ENCODE measurements around the gene THBS2. TPM values are rescaled to one million over a fixed set of nuclear protein-coding genes. Genes with fewer than 3 reads are reported as not detected.

Gene THBS2
- total and polyA plus RNA-seq, 2 donors (not counting 3 experiments of a cell fraction or from before 2014, with no cell fraction given) = 0.08 TPM; not detected in 1

DNA sequence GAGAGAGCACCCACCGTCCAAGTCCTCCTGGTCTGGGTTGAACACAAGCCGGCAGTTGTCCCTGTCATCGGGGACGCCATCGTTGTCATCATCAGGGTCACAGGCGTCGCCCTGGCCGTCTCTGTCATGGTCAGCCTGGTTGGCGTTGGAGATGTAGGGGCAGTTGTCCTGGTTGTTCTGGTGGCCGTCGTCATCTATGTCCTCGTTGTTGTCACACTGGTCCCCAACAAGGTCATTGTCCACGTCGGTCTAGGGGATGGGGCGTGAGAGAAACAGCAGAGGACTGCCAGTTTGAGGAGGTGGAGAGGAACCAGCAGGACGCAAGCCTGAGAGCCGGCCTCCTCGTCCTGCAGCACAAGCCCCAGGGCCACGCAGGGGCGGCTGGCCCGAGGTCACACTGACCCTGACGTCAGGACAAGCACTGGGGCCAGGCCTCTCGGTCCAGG, 28.5 kb downstream of the THBS2 start:
- H3K27ac ChIP-seq (ENCODE audit: insufficient read depth, low read depth, low read length) = no peak overlapping the region
- H2AFZ ChIP-seq (ENCODE audit: low read depth, low read length) = no peak overlapping the region
- dilution Hi-C loops (cut with MboI; ENCODE audit: extremely low pct_ligation_motif_present, low sequenced_read_pairs) (no loop called here), intact Hi-C loops (cut with micrococcal nuclease) (no loop called here)
- no peaks in the 10 kb centered on the region for H4K20me1 ChIP-seq (replicated peaks; ENCODE audit: control insufficient read depth, extremely low read depth, insufficient read depth, low read length)
- H3K36me3 ChIP-seq (ENCODE audit: control insufficient read depth in 2 of 2, extremely low read depth in 1 of 2, insufficient read depth in 2 of 2, low read length in 2 of 2) = no peaks in the 10 kb centered on the region
- H3K27me3 ChIP-seq (ENCODE audit: control insufficient read depth in 2 of 2, insufficient read depth in 2 of 2, low read length in 2 of 2) = no peaks in the 10 kb centered on the region
- H3K4me2 ChIP-seq (ENCODE audit: insufficient read depth, low read length) = no peak overlapping the region
- BruUV-seq (replicated peaks) = no TSS peak
- TF ChIP-seq, protein P1, sequence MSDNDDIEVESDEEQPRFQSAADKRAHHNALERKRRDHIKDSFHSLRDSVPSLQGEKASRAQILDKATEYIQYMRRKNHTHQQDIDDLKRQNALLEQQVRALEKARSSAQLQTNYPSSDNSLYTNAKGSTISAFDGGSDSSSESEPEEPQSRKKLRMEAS (IDR thresholded peaks at IDR 0.05; ENCODE audit: insufficient read depth, insufficient read length) = no peak
- TF ChIP-seq EZH2 (IDR thresholded peaks at IDR 0.05; ENCODE audit: borderline replicate concordance, low read depth, low read length, severe bottlenecking) = no peak
- no peak for TF ChIP-seq GATA2 (IDR thresholded peaks at IDR 0.05; ENCODE audit: insufficient read depth, insufficient read length, low read depth, low read length)
- TF ChIP-seq JUN (IDR thresholded peaks at IDR 0.05; ENCODE audit: borderline replicate concordance, insufficient read depth, insufficient read length, low read depth) = no peak
- TF ChIP-seq, protein P2, sequence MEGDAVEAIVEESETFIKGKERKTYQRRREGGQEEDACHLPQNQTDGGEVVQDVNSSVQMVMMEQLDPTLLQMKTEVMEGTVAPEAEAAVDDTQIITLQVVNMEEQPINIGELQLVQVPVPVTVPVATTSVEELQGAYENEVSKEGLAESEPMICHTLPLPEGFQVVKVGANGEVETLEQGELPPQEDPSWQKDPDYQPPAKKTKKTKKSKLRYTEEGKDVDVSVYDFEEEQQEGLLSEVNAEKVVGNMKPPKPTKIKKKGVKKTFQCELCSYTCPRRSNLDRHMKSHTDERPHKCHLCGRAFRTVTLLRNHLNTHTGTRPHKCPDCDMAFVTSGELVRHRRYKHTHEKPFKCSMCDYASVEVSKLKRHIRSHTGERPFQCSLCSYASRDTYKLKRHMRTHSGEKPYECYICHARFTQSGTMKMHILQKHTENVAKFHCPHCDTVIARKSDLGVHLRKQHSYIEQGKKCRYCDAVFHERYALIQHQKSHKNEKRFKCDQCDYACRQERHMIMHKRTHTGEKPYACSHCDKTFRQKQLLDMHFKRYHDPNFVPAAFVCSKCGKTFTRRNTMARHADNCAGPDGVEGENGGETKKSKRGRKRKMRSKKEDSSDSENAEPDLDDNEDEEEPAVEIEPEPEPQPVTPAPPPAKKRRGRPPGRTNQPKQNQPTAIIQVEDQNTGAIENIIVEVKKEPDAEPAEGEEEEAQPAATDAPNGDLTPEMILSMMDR (IDR thresholded peaks at IDR 0.05; ENCODE audit: extremely low read depth in 1 of 2, insufficient read depth in 1 of 2, low read depth in 1 of 2, low read length in 2 of 2) = no peak
- TF ChIP-seq POLR2AphosphoS5 (IDR thresholded peaks at IDR 0.05; ENCODE audit: insufficient read depth, low read depth, low read length) = no peak
- TF ChIP-seq MYC (IDR thresholded peaks at IDR 0.05; ENCODE audit: low read depth, low read length) = no peak
- no peak for TF ChIP-seq FOS (IDR thresholded peaks at IDR 0.05; ENCODE audit: borderline replicate concordance, insufficient read depth, low read length)
- no peak for TF ChIP-seq POLR2A (IDR thresholded peaks at IDR 0.05; ENCODE audit: low read depth, low read length)
- FAIRE-seq = no peak
- no peaks in the 10 kb centered on the region for H3K4me1 ChIP-seq (ENCODE audit: control insufficient read depth, extremely low read depth, insufficient read depth, low read length)
- H3K9me3 ChIP-seq (replicated peaks; ENCODE audit: control insufficient read depth, insufficient read depth, low read length) = peaks cover 2% of the 10 kb centered on the region
- no peak overlapping the region for H3K4me3 ChIP-seq (replicated peaks in 1 of 3; ENCODE audit: insufficient read depth in 1 of 3, low read depth in 1 of 3, low read length in 3 of 3)
- no peaks in the 10 kb centered on the region for H3K79me2 ChIP-seq (ENCODE audit: control insufficient read depth, insufficient read depth, low read length)
- POLR2A ChIA-PET = no interaction called here
- no peak overlapping the region for H3K9ac ChIP-seq (replicated peaks; ENCODE audit: extremely low read depth, insufficient read depth, low read length)
- DNase-seq (ENCODE audit: low read depth, low spot score) = no peak
- CTCF ChIA-PET = no interaction called here
- no peaks in the 10 kb centered on the region for H3K9me1 ChIP-seq (replicated peaks; ENCODE audit: control insufficient read depth, extremely low read depth, insufficient read depth, low read length)
